HG03432 (cell line): ENCODE results near the gene CFL2.
"Not testable (repeated sequence)": the region's sequence is repeated elsewhere in the genome, so short reads cannot be mapped to it uniquely, and the experiment has no call there.

Source experiments
- ATAC-seq: cut with Tn5 transposase; IDR thresholded peaks from one replicate; pipeline ENCODE4 v1.9.1; 2021; ENCODE audit warnings: mild to moderate bottlenecking, moderate library complexity; ENCODE audit not compliant: unreplicated experiment

Gene CFL2

GRCh38 chr14:34711796-34712712 lies 2.3 kb downstream of the CFL2 start:
- no peak for ATAC-seq

DNA sequence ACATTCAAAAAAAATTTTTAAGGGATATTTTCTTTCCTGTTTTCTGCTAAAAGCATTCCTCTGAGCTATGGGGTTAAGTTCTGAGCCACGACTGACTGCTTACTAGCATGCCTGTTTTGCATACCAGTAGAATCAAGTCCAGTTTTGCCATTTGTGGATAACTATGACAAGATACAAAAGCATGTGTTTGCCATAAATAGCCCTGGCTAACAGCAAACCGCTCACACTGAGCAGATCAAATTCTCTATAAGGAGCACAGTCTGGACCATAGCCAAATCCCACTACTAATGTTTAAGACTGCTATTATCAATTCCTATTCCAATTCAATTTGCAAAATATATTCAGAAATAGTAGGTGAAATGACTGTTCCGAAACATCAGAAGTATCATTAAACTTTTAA lies 3.2 kb downstream of the CFL2 start:
- ATAC-seq: peak; percentile 40

GRCh38 chr14:34710744-34711143 lies 3.6 kb downstream of the CFL2 start:
- no peak for ATAC-seq

GRCh38 chr14:34710006-34710405 lies 4.4 kb downstream of the CFL2 start:
- no peak for ATAC-seq

DNA sequence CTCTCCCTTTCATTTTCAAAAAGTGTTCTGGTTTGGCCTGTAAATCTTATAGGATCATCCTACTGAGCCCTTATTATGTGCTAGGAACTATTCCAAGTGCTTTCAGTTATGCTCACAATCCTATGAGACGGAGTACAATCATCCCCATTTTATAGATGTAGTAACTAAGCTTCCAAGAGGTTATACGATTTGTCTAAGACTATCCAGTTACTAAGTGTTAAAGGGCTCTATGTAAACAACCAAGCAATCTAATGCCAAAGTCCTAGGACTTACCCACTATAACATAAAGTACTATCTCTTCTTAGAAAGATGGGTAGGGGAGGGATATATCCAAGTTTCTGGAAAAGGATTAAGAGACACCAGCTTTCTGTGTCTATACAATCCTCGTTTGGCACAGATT lies 6.7 kb downstream of the CFL2 start:
- no peak for ATAC-seq

GRCh38 chr14:34701808-34702207 lies 12.6 kb downstream of the CFL2 start:
- ATAC-seq: no peak

GRCh38 chr14:34700622-34701130 lies 13.7 kb downstream of the CFL2 start:
- no peak for ATAC-seq

GRCh38 chr14:34699873-34700621 lies 14.3 kb downstream of the CFL2 start:
- no peak for ATAC-seq

DNA sequence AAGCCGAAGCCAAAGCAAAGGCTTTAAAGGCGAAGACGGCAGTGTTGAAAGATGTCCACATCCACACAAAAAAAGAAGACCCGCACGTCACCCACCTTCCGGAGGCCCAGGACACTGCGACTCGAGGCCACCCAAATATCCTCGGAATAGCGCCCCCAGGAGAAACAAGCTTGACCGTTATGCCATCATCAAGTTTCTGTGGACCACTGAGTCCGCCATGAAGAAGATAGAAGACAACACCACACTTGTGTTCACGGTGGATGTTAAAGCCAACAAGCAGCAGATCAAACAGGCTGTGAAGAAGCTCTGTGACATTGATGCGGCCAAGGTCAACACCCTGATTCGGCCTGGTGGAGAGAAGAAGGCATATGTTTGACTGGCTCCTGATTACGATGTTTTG lies 20.2 kb downstream of the CFL2 start:
- ATAC-seq: not testable (repeated sequence)

DNA sequence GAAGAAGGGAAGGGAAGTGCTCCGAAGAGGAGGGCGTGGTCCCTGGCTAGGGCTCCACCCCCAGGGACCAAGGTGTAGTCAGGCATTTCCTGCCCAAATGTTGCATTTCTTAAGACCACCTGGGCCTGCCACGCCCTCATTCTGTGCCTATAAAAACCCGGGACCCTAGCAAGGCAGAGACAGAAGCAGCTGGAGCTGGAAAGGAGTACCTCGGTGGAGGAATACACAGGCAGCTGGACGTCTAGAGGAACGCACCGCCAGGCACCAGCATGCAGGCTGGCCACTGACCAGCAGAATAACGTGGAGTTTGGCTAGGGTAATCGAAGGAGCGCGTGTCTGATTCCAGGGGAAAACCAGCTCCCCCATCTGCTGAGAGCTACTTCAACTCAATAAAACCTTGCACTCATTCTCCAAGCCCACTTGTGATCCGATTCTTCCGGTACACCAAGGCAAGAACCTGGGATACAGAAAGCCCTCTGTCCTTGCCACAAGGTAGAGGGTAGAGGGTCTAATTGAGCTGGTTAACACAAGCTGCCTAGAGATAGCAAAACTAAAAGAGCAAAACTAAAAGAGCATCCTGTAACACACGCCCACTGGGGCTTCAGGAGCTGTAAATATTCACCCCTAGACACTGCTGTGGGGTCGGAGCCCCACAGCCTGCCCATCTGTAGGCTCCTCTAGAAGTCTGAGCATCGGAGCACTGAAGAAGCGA lies 21.0 kb downstream of the CFL2 start:
- ATAC-seq: no peak

DNA sequence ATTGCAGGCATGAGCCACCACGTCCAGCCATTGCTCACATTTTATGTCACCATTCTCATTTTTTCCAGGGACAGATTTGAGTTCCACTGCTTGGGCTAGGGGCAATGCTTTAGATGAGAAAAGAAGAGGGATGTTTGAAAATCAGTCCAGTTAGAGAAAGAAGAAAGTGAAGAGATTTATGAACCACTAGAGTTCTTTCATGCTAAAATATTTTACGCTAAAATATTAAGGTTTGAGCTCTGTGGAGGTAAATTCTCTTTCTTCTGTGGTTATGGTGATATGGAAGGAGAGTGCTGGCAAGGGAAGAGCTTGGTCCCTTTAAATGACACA lies 21.5 kb downstream of the CFL2 start:
- ATAC-seq: no peak

- no peak for ATAC-seq
Observed at GRCh38 chr14:34692348-34692747, 22.0 kb downstream of the CFL2 start.

GRCh38 chr14:34691206-34691605 lies 23.2 kb downstream of the CFL2 start:
- ATAC-seq: no peak

GRCh38 chr14:34688470-34689206 lies 25.8 kb downstream of the CFL2 start:
- no peak for ATAC-seq

- no peak for ATAC-seq
Observed at GRCh38 chr14:34685819-34686428, 28.5 kb downstream of the CFL2 start.

GRCh38 chr14:34684578-34684977 lies 29.8 kb downstream of the CFL2 start:
- no peak for ATAC-seq

- peak; percentile 65 for ATAC-seq
Observed at GRCh38 chr14:34682787-34683321, 31.5 kb downstream of the CFL2 start.

DNA sequence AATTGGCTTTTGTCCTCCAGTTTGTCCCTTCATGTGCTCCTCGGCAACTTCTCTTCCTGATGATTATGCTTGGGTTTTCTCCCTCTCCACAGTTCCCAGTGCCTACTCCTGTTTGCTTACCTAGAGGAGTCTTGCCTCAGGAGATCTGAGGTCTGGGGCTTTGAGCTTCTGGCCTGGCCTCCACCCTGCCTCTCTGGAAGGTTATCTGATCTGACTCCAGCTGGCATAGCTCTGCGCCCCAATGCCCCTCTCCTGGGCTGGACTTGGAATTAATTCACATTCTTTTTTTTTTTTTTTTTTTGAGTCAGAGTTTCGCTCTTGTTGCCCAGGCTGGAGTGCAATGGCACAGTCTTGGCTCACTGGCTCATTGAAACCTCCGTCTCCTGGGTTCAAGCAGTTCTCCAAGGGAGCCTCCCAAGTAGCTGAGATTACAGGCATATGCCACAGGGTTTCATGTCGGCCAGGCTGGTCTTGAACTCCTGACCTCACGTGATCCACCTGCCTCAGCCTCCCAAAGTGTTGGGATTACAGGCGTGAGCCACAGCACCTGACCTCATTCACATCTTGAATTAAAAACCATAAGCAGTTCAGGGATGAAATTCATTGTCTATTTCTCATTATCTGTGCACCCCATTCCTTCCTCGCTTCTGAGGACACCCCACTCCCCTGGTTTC lies 33.5 kb downstream of the CFL2 start:
- ATAC-seq: no peak

- ATAC-seq: no peak
Observed at GRCh38 chr14:34678735-34679134, 35.7 kb downstream of the CFL2 start.
